GM12878 (cell line): ENCODE data around the gene ANKRD42.

Source experiments
- EZH2 ChIP-seq: IDR thresholded peaks from 2 replicates; pipeline ENCODE4 v1.6.1; 2012; ENCODE audit warnings: low read depth, mild to moderate bottlenecking, control low read depth, inconsistent platforms, low read length, borderline replicate concordance; ENCODE audit not compliant: control insufficient read depth
- NFIC ChIP-seq: IDR thresholded peaks from 2 replicates; pipeline ENCODE4 v1.6.1; 2012; ENCODE audit warnings: low read depth, mild to moderate bottlenecking, inconsistent platforms, low read length, moderate library complexity
- POLR2A ChIP-seq: IDR thresholded peaks from 2 replicates; pipeline ENCODE4 v1.6.1; 2011; ENCODE audit warnings: low read depth, mild to moderate bottlenecking, low read length
- POLR2AphosphoS5 ChIP-seq: IDR thresholded peaks from 2 replicates; pipeline ENCODE4 v1.6.1; 2011; ENCODE audit warnings: mild to moderate bottlenecking, low read length, inconsistent platforms
- RBBP5 ChIP-seq: fragments of 200-600 bp; sonication (generic); conservative IDR thresholded peaks from 2 replicates; pipeline ENCODE4 v1.6.1; 2016
- RCOR1 ChIP-seq: conservative IDR thresholded peaks from 2 replicates; pipeline ENCODE4 v1.6.1; 2012; ENCODE audit warnings: low read depth, low read length, improper control_type of control experiment
- SMAD1 ChIP-seq: fragments of 450-650 bp; IDR thresholded peaks from 2 replicates; pipeline ENCODE4 v1.6.1; 2018; ENCODE audit warnings: mild to moderate bottlenecking, low read depth; ENCODE audit not compliant: partially characterized antibody
- TAF1 ChIP-seq: IDR thresholded peaks from 2 replicates; pipeline ENCODE4 v1.6.1; 2011; ENCODE audit warnings: mild to moderate bottlenecking, low read depth, low read length, borderline replicate concordance
- TBL1XR1 ChIP-seq: IDR thresholded peaks from 2 replicates; pipeline ENCODE4 v1.6.1; 2012; ENCODE audit warnings: low read depth, low read length, improper control_type of control experiment
- YY1 ChIP-seq: IDR thresholded peaks from 2 replicates; pipeline ENCODE4 v1.6.1; 2011; ENCODE audit warnings: low read depth, mild to moderate bottlenecking, low read length
- ZNF274 ChIP-seq: IDR thresholded peaks from one replicate; pipeline ENCODE4 v1.8.0; 2011; ENCODE audit not compliant: insufficient read length, insufficient read depth
- TF ChIP-seq, protein P1 (sequence below), 3 experiments: IDR thresholded peaks in 2 of 3; conservative IDR thresholded peaks in 1 of 3; 2 replicates each; pipeline ENCODE4 v1.5.1; 2011; ENCODE audit warnings: low read depth in 3 of 3, low read length in 3 of 3, mild to moderate bottlenecking in 3 of 3, control low read depth in 2 of 3, moderate library complexity in 2 of 3, inconsistent platforms in 1 of 3, mixed read lengths in 1 of 3; ENCODE audit not compliant: control insufficient read depth in 2 of 3, insufficient read depth in 1 of 3; ENCODE audit errors: extremely low read depth in 1 of 3
- TF ChIP-seq, protein P2 (sequence below): IDR thresholded peaks from 2 replicates; pipeline ENCODE4 v1.6.1; 2012; ENCODE audit warnings: low read depth, low read length, improper control_type of control experiment

DNA sequence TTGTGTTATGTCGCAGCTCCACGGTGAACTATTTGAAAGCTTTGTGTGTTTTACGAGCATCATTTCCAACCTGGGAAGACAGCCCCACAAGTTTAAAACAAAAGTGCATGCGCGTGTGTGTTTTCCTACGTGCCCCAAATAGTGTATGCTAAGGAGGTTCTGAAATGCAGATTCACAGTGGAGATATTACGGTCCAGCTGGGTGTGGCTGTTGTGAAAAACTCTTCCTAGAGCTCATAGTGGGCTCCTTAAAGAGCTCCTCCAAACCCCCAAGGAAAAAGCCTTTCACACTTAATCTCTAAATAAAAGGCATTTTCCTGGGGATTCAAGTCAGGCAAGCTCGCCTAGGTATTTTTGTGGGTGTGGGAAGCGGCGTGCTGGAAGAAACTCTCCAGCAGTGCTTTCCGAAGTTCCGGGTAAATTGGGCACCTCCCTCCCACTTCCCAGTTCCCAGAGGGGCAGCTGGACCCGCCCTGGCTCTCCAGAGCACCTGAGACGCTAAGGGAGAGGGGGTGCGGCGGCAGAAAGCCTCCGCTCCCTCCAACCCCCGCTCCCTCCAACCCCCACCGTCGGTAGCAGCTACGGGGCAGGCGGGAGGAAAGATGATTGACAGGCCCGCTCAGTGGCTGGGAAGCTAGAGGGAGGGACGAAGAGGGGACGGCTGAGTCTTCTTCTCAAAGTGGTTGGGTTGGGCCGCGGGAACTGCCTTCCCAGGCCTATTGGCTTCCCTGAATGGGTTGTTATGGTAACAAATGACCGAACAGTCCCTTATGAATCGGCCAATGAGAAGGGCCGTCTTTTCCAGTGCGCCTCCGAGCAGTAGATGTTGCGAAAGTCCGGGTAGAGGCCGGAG lies 37.1 kb upstream of the ANKRD42 start:
- TF ChIP-seq POLR2A (no peak), YY1 (no peak), EZH2 (no peak), TAF1 (no peak), RCOR1 (no peak), RBBP5 (no peak), TBL1XR1 (peak; percentile 48; the same call in 1 of the 2 replicates), ZNF274 (no peak), POLR2AphosphoS5 (no peak), NFIC (peak; percentile 25; the same call in 1 of the 2 replicates), SMAD1 (no peak)
- TF ChIP-seq, protein P1, sequence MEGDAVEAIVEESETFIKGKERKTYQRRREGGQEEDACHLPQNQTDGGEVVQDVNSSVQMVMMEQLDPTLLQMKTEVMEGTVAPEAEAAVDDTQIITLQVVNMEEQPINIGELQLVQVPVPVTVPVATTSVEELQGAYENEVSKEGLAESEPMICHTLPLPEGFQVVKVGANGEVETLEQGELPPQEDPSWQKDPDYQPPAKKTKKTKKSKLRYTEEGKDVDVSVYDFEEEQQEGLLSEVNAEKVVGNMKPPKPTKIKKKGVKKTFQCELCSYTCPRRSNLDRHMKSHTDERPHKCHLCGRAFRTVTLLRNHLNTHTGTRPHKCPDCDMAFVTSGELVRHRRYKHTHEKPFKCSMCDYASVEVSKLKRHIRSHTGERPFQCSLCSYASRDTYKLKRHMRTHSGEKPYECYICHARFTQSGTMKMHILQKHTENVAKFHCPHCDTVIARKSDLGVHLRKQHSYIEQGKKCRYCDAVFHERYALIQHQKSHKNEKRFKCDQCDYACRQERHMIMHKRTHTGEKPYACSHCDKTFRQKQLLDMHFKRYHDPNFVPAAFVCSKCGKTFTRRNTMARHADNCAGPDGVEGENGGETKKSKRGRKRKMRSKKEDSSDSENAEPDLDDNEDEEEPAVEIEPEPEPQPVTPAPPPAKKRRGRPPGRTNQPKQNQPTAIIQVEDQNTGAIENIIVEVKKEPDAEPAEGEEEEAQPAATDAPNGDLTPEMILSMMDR (IDR thresholded peaks at IDR 0.05 in 2 of 3, conservative IDR thresholded peaks at IDR 0.05 in 1 of 3; ENCODE audit: control insufficient read depth in 2 of 3, extremely low read depth in 1 of 3, insufficient read depth in 1 of 3, low read depth in 3 of 3, low read length in 3 of 3), result no peak
- TF ChIP-seq, protein P2, sequence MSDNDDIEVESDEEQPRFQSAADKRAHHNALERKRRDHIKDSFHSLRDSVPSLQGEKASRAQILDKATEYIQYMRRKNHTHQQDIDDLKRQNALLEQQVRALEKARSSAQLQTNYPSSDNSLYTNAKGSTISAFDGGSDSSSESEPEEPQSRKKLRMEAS, result no peak
